ES-I3 (cell line): ENCODE data around the gene PON1.

ENCODE experiments used
- H3K36me3 ChIP-seq: 2 replicates; pipeline ENCODE4 v1.6.1; 2013; ENCODE audit warnings: mild to moderate bottlenecking, low read length, control low read depth, moderate library complexity; ENCODE audit not compliant: insufficient read depth
- H3K4me1 ChIP-seq: 2 replicates; pipeline ENCODE4 v1.6.1; 2013; ENCODE audit warnings: mild to moderate bottlenecking, control low read depth, low read length; ENCODE audit not compliant: insufficient read depth
- H3K9ac ChIP-seq: 2 replicates; pipeline ENCODE4 v1.6.1; 2013; ENCODE audit warnings: low read depth, mild to moderate bottlenecking, low read length, moderate library complexity
- H3K9me3 ChIP-seq: 2 replicates; pipeline ENCODE4 v1.6.1; 2013; ENCODE audit warnings: mild to moderate bottlenecking, low read length, moderate library complexity; ENCODE audit not compliant: control insufficient read depth, insufficient read depth

Gene PON1

GRCh38 chr7:95262875-95263274, 61.5 kb downstream of the PON1 start:
- Histone ChIP-seq H3K9ac (no peak overlapping the region), H3K36me3 (no peaks in the 10 kb centered on the region), H3K4me1 (peaks cover 8% of the 10 kb centered on the region; the same call in 1 of the 2 replicates), H3K9me3 (no peaks in the 10 kb centered on the region)

GRCh38 chr7:95261895-95262415, 62.4 kb downstream of the PON1 start:
- Histone ChIP-seq H3K9ac (no peak overlapping the region), H3K9me3 (no peaks in the 10 kb centered on the region), H3K4me1 (no peaks in the 10 kb centered on the region), H3K36me3 (no peaks in the 10 kb centered on the region)

- Histone ChIP-seq H3K4me1 (no peaks in the 10 kb centered on the region), H3K9ac (no peak overlapping the region), H3K9me3 (no peaks in the 10 kb centered on the region), H3K36me3 (no peaks in the 10 kb centered on the region)
Measured at GRCh38 chr7:95255691-95256090, 68.6 kb downstream of the PON1 start.

GRCh38 chr7:95253986-95254385, 70.3 kb downstream of the PON1 start:
- Histone ChIP-seq H3K4me1 (no peaks in the 10 kb centered on the region), H3K36me3 (no peaks in the 10 kb centered on the region), H3K9me3 (no peaks in the 10 kb centered on the region), H3K9ac (no peak overlapping the region)

- Histone ChIP-seq H3K36me3 (no peaks in the 10 kb centered on the region), H3K4me1 (peaks cover 3% of the 10 kb centered on the region), H3K9ac (no peak overlapping the region), H3K9me3 (no peaks in the 10 kb centered on the region)
Measured at GRCh38 chr7:95251966-95252365, 72.4 kb downstream of the PON1 start.

GRCh38 chr7:95250571-95250970, 73.8 kb downstream of the PON1 start:
- Histone ChIP-seq H3K9ac (no peak overlapping the region), H3K4me1 (peaks cover 3% of the 10 kb centered on the region), H3K36me3 (no peaks in the 10 kb centered on the region), H3K9me3 (no peaks in the 10 kb centered on the region)
